Endothelial cell of umbilical vein (primary cell): ENCODE data around the gene TLE1.

Experiments used
- CTCF ChIP-seq, 2 donors: IDR thresholded peaks; 1 replicate in 1 of 2; 2 replicates in 1 of 2; pipeline ENCODE4 v1.5.1; 2011; ENCODE audit warnings: low read length in 2 of 2, mild to moderate bottlenecking in 2 of 2, moderate library complexity in 2 of 2, control low read depth in 1 of 2, inconsistent platforms in 1 of 2, low read depth in 1 of 2; ENCODE audit not compliant: insufficient read depth in 1 of 2; ENCODE audit errors: extremely low read depth in 1 of 2
- EZH2 ChIP-seq: IDR thresholded peaks from 2 replicates; pipeline ENCODE4 v1.6.1; 2012; ENCODE audit warnings: borderline replicate concordance, low read depth, mild to moderate bottlenecking, moderate library complexity, low read length, inconsistent platforms; ENCODE audit not compliant: severe bottlenecking
- FOS ChIP-seq: IDR thresholded peaks from 2 replicates; pipeline ENCODE4 v1.6.1; 2011; ENCODE audit warnings: mild to moderate bottlenecking, low read length, moderate library complexity, borderline replicate concordance; ENCODE audit not compliant: insufficient read depth
- JUN ChIP-seq: IDR thresholded peaks from 2 replicates; pipeline ENCODE4 v1.6.1; 2011; ENCODE audit warnings: borderline replicate concordance, low read depth; ENCODE audit not compliant: insufficient read length, insufficient read depth
- MAX ChIP-seq: IDR thresholded peaks from 2 replicates; pipeline ENCODE4 v1.6.1; 2011; ENCODE audit not compliant: insufficient read depth, insufficient read length
- MYC ChIP-seq: IDR thresholded peaks from one replicate; pipeline ENCODE4 v1.6.1; 2011; ENCODE audit warnings: mild to moderate bottlenecking, low read depth, low read length
- POLR2A ChIP-seq: IDR thresholded peaks from 2 replicates; pipeline ENCODE4 v1.6.1; 2012; ENCODE audit warnings: low read depth, mild to moderate bottlenecking, control low read depth, low read length
- POLR2AphosphoS5 ChIP-seq: IDR thresholded peaks from 2 replicates; pipeline ENCODE4 v1.6.1; 2012; ENCODE audit warnings: low read depth, mild to moderate bottlenecking, control low read depth, low read length, moderate library complexity; ENCODE audit not compliant: insufficient read depth

- TF ChIP-seq POLR2A (no peak), CTCF (IDR thresholded peaks at IDR 0.05; ENCODE audit: extremely low read depth in 1 of 2, insufficient read depth in 1 of 2, low read depth in 1 of 2, low read length in 2 of 2) (no peak), EZH2 (no peak), MYC (no peak), MAX (no peak), JUN (no peak), POLR2AphosphoS5 (no peak), FOS (no peak)
These were observed 99.5 kb downstream of the TLE1 start for GRCh38 chr9:81589819-81590218.
